Activated CD4-positive, alpha-beta T cell treated with anti-CD3 and anti-CD28 coated beads, Interleukin-2, amount 50 U/mL, for 24 hours (primary cell): Measurements from ENCODE around the gene MYO3B.
A peak's percentile ranks its signal among the peaks of the same experiment; 100 is the strongest.
"Not testable (repeated sequence)": the region's sequence is repeated elsewhere in the genome, so short reads cannot be mapped to it uniquely, and the experiment has no call there.

Source experiments
- DNase-seq, 2 donors: peaks; one replicate each; pipeline ENCODE4 v3.0.0-alpha.2; 2020; ENCODE audit warnings: low read depth in 1 of 2, low spot score in 1 of 2

Gene MYO3B

GRCh38 chr2:170601489-170601888 lies 423.5 kb downstream of the MYO3B start:
- no peak for DNase-seq

DNA sequence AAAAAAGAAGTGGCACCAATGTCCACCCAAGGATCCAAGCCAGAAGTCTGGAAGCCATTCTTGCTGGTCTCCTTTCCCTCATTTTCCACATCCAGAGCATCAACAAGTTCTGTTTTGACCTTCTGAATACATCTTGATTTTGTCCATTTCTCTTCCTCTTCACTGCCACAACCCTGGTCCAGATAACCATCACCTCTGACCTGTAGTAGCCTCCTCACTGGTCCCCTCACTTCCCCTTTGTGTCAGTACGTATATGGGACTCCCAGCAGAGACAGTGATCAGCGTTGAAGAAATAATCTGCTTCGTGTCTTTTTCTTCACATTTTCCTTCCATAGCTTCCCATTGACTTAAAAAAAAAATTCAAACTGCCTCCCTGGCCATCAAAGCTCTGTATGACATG lies 427.9 kb downstream of the MYO3B start:
- no peak for DNase-seq

DNA sequence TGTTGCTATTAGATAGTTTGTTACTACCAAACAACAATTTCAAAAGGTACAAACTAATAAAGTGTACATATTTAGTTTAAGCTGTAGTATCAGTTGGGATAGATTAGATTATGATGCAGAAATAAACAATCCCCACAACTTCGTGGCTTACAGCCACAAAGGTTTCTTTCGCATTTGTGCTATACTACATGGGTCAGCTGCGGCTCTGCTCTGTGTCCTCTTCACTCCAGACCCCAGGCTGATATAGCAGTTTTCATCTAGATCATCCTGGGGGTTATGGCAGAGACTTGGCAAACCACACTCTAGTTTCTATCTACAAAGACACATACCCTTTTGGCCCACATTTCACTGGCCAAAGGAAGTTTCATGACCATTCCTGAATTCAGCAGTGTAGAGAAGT lies 429.2 kb downstream of the MYO3B start:
- no peak for DNase-seq

DNA sequence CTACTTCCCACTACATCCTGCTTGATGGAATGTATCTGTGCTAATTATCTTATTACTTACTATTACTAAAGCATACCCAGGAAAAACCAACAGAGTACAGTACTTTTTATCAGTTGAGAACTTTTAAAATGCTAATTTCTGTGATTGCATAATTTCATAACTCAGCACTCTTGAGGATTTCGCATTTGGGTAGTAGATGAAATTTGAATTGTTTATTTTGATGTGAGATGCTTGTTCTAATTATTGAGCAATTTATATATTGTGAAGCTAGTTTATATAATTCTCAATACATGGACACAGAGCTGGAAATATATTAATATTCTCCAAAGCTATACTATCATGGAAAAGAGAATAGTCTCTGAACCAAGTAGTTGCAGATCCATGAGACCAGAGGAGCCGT lies 432.7 kb downstream of the MYO3B start:
- no peak for DNase-seq

DNA sequence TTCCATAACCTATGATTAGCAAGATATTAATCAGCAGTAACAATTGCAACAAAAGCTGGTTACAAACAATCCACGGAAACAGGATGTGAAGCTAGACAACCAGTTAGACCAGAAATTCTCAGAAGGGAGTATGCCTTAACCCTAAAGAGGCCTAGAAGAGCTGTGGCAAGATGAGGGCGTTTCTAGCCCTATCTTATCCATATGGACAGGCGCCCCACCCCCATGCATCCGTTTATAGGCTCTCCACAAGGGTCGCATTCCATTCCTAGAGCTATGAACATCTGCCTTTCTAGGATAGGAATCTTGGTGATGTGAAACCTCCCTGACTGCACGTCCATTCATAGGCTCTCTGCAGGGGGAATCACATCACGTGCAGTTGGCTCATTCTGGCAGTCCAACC lies 441.0 kb downstream of the MYO3B start:
- not testable (repeated sequence) for DNase-seq

DNA sequence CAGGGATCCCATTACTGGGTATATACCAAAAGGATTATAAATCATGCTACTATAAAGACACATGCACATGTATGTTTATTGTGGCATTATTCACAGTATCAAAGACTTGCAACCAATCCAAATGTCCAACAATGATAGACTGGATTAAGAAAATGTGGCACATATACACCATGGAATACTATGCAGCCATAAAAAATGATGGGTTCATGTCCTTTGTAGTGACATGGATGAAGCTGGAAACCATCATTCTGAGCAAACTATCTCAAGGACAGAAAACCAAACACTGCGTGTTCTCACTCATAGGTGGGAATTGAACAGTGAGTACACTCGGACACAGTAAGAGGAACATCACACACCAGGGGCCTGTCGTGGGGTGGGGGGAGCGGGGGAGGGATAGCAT lies 457.1 kb downstream of the MYO3B start:
- not testable (repeated sequence) for DNase-seq

DNA sequence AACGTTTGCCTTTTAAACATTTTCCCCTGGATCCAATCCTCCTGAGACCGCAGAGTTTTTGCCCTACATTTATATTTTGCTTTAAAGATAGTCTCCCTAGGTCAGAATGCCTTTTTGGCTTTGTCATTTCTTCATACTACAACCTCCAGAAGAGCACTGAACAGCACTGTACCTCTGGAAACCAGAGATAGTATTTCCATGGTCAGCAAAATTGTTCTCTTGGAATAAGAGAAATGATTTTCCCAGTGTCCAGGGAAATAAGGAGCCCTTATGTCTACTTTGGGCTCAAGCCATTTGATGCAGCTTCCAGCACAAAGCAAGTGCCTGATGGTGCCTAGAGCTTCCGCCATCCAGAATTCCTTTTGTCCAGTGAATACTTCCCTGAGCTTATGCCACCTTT lies 461.7 kb downstream of the MYO3B start:
- DNase-seq = no peak

DNA sequence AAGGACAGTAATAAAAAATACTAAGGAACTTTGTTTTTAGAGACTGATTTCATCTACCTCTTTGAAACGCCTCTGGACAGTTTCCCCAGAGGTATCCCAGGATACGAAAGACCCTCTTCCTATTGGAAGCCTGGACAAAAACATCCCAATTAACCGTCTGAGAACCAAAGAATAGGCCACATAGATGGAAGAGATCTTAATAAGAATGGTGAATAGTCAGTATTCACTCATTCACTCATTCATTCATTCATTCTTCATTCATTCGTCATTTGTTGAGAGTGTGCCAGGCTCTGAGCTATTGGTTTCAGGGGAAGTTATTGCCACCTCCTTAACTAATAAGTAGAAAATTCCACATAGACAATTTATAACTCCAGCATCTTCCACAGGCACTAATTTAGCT lies 464.0 kb downstream of the MYO3B start:
- DNase-seq = no peak

DNA sequence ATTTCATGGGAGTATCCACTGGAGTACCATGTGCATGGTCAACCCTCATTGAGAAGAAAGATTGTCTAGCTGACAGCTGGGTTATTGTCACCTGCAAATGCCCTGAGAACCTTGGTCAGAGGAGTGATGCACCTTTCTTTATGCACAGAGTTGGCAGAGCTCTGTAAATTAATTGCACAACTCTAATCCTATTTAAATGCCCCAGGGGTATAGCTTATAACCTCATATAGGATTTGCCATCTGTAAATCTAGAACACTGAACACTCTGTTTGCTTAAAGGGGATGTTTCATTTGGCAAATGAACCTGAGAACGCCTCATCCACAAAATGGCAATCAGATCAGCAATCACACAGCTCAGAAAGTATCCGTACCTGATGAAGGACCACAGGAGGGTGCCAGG lies 465.4 kb downstream of the MYO3B start:
- DNase-seq = no peak

DNA sequence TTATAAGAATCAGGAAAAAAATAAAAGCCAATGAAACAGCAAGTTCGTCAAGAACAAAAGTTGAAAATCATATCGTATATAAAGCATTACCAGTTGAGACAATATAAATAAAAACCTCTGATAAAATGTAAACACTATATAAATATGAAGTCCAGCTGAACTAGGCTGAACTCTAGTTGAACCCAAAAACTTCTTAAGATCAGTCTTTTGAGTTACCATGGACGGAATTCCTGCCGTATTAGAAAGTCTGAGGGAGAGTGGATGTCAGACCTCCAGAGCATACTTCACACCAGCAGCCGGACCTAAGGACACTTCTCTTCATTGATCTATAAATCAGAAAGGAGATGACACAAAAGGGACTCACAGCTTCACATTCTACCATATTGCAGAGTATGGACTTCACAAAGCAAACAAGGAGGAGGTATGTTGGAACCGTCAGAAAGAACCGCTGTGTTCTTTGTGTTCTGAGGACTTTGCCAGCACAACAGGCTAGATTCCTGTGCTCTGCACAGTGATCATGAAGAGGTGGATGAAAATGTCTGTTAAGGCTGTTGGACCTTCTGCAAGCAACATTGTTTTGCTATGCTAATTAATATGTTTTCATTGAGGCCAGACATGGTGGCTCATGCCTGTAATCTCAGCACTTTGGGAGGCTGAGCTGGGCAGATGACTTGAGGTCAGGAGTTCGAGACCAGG lies 469.9 kb downstream of the MYO3B start:
- DNase-seq = no peak

DNA sequence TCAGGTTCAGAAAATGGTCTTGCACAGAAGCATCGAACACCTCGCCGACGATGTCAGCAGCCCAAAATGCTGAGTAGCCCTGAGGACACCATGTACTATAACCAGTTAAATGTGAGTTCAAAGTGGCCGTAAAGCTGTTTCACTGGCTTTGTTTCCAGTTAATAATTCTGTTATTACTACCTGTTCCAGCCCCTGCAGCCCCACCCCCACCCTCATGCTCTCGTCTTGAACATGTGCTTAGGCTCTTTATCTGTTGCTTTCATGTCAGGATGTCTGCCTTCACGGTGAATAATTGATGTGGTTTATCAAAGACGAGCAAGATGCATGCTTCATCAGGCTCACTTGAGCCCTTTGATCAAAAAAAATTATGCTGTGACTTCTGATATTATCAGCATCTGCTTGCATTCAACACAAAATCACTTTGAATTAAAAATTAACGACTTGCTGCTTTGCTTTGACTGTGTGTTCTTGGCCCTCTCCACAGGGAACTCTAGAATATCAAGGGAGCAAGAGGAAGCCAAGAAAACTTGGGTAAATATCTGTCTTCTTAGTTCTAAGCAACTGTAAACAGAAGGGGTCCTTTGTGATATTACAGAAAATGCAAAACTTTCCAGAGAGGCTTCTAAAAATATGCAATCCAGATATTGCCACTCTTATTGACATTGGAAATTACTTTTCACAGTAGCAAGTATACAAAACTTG lies 473.8 kb downstream of the MYO3B start:
- DNase-seq = peak in 1 of 2 donors; percentile 13

DNA sequence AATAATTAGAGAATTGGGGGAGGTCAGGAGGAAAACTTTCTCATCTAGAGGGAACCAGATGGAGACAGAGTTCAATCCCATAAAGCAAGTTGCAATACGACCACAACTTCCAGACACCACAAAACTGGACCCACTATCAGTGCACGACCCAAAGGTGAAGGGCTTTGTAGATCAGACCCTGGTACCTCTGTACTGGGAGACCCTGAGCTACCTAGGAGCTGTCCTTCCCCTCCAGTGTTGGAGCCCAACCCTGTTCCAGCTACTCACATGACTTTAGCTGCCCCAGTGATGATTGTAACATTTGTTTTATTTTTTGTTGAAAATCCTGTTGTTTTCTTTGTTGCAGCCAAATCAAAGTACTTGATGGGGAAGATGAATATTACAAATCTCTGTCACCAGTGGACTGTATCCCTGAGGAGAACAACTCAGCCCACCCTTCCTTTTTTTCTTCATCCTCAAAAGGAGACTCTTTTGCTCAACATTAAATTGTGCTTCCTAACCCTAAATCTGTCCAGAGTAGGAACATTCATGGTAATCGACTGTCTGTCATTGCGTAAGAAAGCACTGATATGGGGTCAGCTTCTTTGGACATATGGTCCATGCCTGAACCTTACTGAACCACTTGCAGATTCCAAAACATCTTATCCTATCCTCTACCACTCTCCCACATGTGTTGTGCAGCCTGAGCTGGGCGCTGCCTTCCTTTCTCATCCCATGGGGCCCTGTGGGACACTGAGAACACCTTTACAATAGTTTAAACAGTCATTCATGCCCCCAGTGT lies 474.9 kb downstream of the MYO3B start:
- DNase-seq = no peak

DNA sequence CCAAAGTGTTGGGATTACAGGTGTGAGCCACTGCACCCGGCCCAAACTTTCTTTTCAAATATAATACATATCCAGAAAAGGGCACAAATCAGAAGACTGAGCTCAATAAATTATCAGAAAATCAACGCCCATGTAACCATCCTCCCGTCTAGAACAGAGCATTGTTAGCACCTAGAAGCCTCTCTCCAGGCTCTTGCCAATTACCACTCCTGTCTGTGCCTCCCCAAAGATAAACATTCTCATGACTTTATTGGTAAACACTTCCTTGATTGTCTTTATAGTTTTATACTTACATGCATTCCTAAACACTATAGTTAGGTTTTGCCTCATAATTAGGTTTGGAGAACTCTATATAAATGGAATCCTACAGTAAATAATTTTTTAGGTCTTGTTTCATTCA lies 478.7 kb downstream of the MYO3B start:
- DNase-seq = no peak

DNA sequence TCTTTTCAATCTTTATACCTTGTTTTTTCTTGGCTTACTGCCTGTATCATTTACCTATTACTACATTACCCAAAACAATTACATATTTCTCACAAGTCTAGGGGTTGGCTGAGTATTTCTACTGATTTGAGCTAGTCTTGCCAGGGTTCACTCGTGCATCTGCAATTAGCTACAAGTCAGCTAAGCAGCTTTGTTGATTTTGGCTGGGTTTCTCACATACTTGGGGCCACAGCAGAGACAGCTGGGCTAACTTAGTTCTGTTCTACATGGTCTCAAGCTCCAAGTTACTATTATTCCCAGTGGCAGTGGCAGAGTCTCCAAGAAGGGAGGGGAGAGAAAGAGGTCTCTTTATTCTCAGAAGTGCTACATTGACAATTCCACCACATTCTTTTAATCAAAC lies 482.5 kb downstream of the MYO3B start:
- no peak for DNase-seq

DNA sequence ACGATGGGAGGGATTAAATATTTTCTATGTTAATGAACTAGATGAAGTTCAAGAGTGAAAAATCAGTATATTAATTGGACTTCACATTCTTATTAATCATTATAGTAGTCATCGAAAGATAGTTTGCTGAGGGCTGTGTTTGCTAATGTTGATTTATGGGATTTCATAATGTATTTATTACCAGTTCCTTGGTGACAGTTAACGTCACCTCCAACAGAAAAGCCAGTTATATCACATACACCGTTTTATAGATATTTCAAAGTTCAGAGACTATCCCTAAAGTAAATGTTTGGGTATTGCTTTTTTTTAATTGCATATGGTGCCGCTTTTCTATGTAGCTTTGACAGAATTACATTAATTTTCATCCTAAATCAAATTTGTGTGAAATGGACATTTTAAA lies 487.8 kb downstream of the MYO3B start:
- no peak for DNase-seq

DNA sequence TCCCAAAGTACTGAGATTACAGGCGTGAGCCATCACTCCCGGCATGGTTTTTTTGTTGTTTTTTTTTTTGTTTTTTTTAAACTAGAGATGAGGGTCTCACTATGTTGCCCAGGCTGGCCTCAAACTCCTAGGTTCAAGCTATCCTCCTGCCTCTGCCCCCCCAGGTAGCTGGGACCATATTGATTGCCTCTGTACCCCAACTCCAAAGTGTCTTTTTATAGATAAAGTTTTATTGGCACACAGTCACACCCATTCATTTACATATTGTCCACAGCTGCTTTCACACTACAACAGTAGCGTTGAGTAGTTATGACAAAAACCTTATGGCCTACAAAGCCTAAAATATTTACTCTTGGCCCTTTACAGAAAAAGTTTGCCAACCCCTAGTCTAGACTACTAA lies 492.0 kb downstream of the MYO3B start:
- DNase-seq = no peak

DNA sequence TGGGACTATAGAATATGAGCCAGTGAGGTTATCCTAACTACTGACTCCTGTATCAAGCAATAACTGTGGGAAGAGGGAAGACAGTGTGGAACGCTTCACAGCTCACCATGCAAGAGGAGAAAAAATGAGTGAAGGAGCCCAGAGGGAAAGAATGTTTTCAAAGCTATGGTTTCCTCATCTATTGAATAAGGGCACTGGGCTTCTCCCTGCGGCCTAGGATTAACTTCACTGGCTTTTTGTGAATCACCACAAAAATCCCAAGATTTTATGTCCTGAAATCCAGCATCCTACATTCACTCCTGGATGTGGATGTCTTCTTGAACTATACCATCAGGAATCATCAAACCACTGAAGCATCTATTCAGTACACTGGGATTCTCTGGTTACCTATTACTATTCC lies 492.7 kb downstream of the MYO3B start:
- no peak for DNase-seq

DNA sequence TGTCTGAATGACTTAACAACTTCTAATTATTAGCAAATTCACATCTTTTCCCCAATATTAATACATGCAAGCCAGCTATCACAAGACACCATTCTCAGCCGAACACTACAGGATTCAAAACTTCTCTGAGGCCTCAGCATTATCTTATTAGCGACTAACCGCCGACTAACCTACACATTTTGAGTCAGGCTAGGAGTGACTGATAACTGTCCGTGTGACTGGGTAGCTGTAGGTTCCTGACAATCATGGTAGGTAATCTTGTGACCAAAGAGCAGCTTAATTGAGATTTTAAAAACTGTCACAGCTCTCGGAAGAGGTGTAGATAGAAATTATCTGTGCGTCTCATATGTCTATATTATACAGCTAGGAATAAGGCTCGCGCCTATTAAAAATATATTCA lies 493.1 kb downstream of the MYO3B start:
- no peak for DNase-seq

GRCh38 chr2:170674282-170674681 lies 496.3 kb downstream of the MYO3B start:
- not testable (repeated sequence) for DNase-seq

GRCh38 chr2:170675701-170676100 lies 497.8 kb downstream of the MYO3B start:
- no peak for DNase-seq

GRCh38 chr2:170679607-170680079 lies 501.7 kb downstream of the MYO3B start:
- no peak for DNase-seq
